Natural killer cell treated with Interleukin-12 subunit alpha and Interleukin-12 subunit beta and Interleukin-15 and Interleukin-18, amount 100 ng/mL, for 72 hours (primary cell): ENCODE measurements around the gene P4HB. TPM values are rescaled to one million over a fixed set of nuclear protein-coding genes. Genes with fewer than 3 reads are reported as not detected.

Experiments
- ATAC-seq, 2 donors: fragments of 150-1000 bp; cut with Tn5 transposase in 1 of 2; sonication (Bioruptor Pico), chemical (Tn5 transposase) in 1 of 2; 2 replicates each; pipeline ENCODE4 v1.10.0; 2021
- DNase-seq: peaks from one replicate; pipeline ENCODE4 v3.0.0; 2022; ENCODE audit warnings: low spot score
- H3K27ac Mint-ChIP-seq, 2 donors: 1 replicate in 1 of 2; 2 replicates in 1 of 2; pipeline ENCODE4 v1.8.0; 2022; ENCODE audit warnings: mixed read lengths in 2 of 2, mild to moderate bottlenecking in 1 of 2, moderate library complexity in 1 of 2
- H3K27me3 Mint-ChIP-seq, 2 donors: 1 replicate in 1 of 2; 2 replicates in 1 of 2; pipeline ENCODE4 v1.8.0; 2022; ENCODE audit warnings: mixed read lengths in 2 of 2
- H3K36me3 Mint-ChIP-seq: one replicate; pipeline ENCODE4 v1.8.0; 2022; ENCODE audit warnings: mixed read lengths
- H3K4me1 Mint-ChIP-seq, 2 donors: 1 replicate in 1 of 2; 2 replicates in 1 of 2; pipeline ENCODE4 v1.8.0; 2022; ENCODE audit warnings: low read depth in 2 of 2, mixed read lengths in 2 of 2, mild to moderate bottlenecking in 1 of 2
- H3K4me3 Mint-ChIP-seq: one replicate; pipeline ENCODE4 v1.8.0; 2022; ENCODE audit warnings: mixed read lengths
- H3K9me3 Mint-ChIP-seq: 2 replicates; pipeline ENCODE4 v1.8.0; 2022; ENCODE audit warnings: mixed read lengths
- total RNA-seq, 2 donors: library from RNA; stranded (reverse); gene quantifications; one replicate each; pipeline ENCODE4 v1.2.3, GENCODE V29; 2022

P4HB gene
- total RNA-seq = 100 to 1,000 TPM; 691 to 774 TPM

GRCh38 chr17:81859906-81860755 is at the start of gene P4HB:
Gene P4HB (minus strand): TSS chr17:81860535. CDS start chr17:81860471, 64 bp downstream.
- H3K27me3 Mint-ChIP-seq = no peaks in the 10 kb centered on the region
- peaks cover 29 to 42% of the 10 kb centered on the region in 2 donors for H3K4me1 Mint-ChIP-seq
- ATAC-seq (no peak), DNase-seq (no peak)
- H3K27ac Mint-ChIP-seq = peak within 1 kb of the TSS; percentile 99
- H3K4me3 Mint-ChIP-seq = peak within 1 kb of the TSS; percentile 97
- H3K36me3 Mint-ChIP-seq = peaks cover 11% of the 10 kb centered on the region
- no peaks in the 10 kb centered on the region for H3K9me3 Mint-ChIP-seq

- no peaks in the 10 kb centered on the region for H3K27me3 Mint-ChIP-seq
- no peak for ATAC-seq
- no peak overlapping the region for H3K4me3 Mint-ChIP-seq
- no peaks in the 10 kb centered on the region for H3K9me3 Mint-ChIP-seq
- H3K4me1 Mint-ChIP-seq = peaks cover 0 to 5% of the 10 kb centered on the region in 2 donors
- H3K27ac Mint-ChIP-seq = no peak overlapping the region
- peak; percentile 54 for DNase-seq
- peaks cover 6% of the 10 kb centered on the region for H3K36me3 Mint-ChIP-seq
Measured at GRCh38 chr17:81909231-81909630, 48.9 kb upstream of the P4HB start.

GRCh38 chr17:81908793-81909192 is 48.5 kb upstream of the P4HB start:
- DNase-seq (peak; percentile 52), ATAC-seq (no peak)
- no peak overlapping the region for H3K4me3 Mint-ChIP-seq
- no peak overlapping the region for H3K27ac Mint-ChIP-seq
- peaks cover 6% of the 10 kb centered on the region for H3K36me3 Mint-ChIP-seq
- no peaks in the 10 kb centered on the region for H3K9me3 Mint-ChIP-seq
- H3K27me3 Mint-ChIP-seq = no peaks in the 10 kb centered on the region
- peaks cover 0 to 5% of the 10 kb centered on the region in 2 donors for H3K4me1 Mint-ChIP-seq

GRCh38 chr17:81907219-81908145 is 47.1 kb upstream of the P4HB start:
- ATAC-seq = no peak
- H3K9me3 Mint-ChIP-seq = no peaks in the 10 kb centered on the region
- H3K36me3 Mint-ChIP-seq = no peaks in the 10 kb centered on the region
- H3K4me1 Mint-ChIP-seq = no peaks in the 10 kb centered on the region
- no peaks in the 10 kb centered on the region for H3K27me3 Mint-ChIP-seq
- H3K27ac Mint-ChIP-seq = no peak overlapping the region
- DNase-seq = peak; percentile 56
- no peak overlapping the region for H3K4me3 Mint-ChIP-seq

- H3K27me3 Mint-ChIP-seq = no peaks in the 10 kb centered on the region
- no peaks in the 10 kb centered on the region for H3K4me1 Mint-ChIP-seq
- H3K27ac Mint-ChIP-seq = no peak overlapping the region
- no peak overlapping the region for H3K4me3 Mint-ChIP-seq
- DNase-seq (peak; percentile 44), ATAC-seq (no peak)
- H3K36me3 Mint-ChIP-seq = no peaks in the 10 kb centered on the region
- no peaks in the 10 kb centered on the region for H3K9me3 Mint-ChIP-seq
Measured at GRCh38 chr17:81906476-81907218, 46.3 kb upstream of the P4HB start.

GRCh38 chr17:81905993-81906392 is 45.7 kb upstream of the P4HB start:
- H3K36me3 Mint-ChIP-seq = no peaks in the 10 kb centered on the region
- no peak for DNase-seq
- H3K27me3 Mint-ChIP-seq = peaks cover 0 to 2% of the 10 kb centered on the region in 2 donors
- no peak overlapping the region for H3K27ac Mint-ChIP-seq
- peaks cover 0 to 2% of the 10 kb centered on the region in 2 donors for H3K4me1 Mint-ChIP-seq
- no peak overlapping the region for H3K4me3 Mint-ChIP-seq
- H3K9me3 Mint-ChIP-seq = no peaks in the 10 kb centered on the region
- no peak for ATAC-seq

- peaks cover 0 to 5% of the 10 kb centered on the region in 2 donors for H3K27me3 Mint-ChIP-seq
- H3K27ac Mint-ChIP-seq = no peak overlapping the region
- no peak for DNase-seq
- no peak for ATAC-seq
- no peaks in the 10 kb centered on the region for H3K36me3 Mint-ChIP-seq
- H3K9me3 Mint-ChIP-seq = no peaks in the 10 kb centered on the region
- peaks cover 0 to 5% of the 10 kb centered on the region in 2 donors for H3K4me1 Mint-ChIP-seq
- no peak overlapping the region for H3K4me3 Mint-ChIP-seq
Measured at GRCh38 chr17:81905424-81905875, 45.1 kb upstream of the P4HB start.

- no peak for DNase-seq
- H3K27ac Mint-ChIP-seq = no peak overlapping the region
- no peaks in the 10 kb centered on the region for H3K36me3 Mint-ChIP-seq
- peaks cover 0 to 5% of the 10 kb centered on the region in 2 donors for H3K4me1 Mint-ChIP-seq
- H3K27me3 Mint-ChIP-seq = peaks cover 0 to 5% of the 10 kb centered on the region in 2 donors
- no peaks in the 10 kb centered on the region for H3K9me3 Mint-ChIP-seq
- ATAC-seq = no peak
- H3K4me3 Mint-ChIP-seq = no peak overlapping the region
Measured at GRCh38 chr17:81904600-81905423, 44.5 kb upstream of the P4HB start.

- H3K36me3 Mint-ChIP-seq = no peaks in the 10 kb centered on the region
- peaks cover 0 to 5% of the 10 kb centered on the region in 2 donors for H3K27me3 Mint-ChIP-seq
- H3K4me3 Mint-ChIP-seq = no peak overlapping the region
- ATAC-seq (no peak), DNase-seq (no peak)
- no peaks in the 10 kb centered on the region for H3K9me3 Mint-ChIP-seq
- H3K27ac Mint-ChIP-seq = no peak overlapping the region
- peaks cover 0 to 5% of the 10 kb centered on the region in 2 donors for H3K4me1 Mint-ChIP-seq
Measured at GRCh38 chr17:81903896-81904599, 43.7 kb upstream of the P4HB start.

- Mint-ChIP-seq H3K27me3 (peaks cover 0 to 5% of the 10 kb centered on the region in 2 donors), H3K36me3 (no peaks in the 10 kb centered on the region), H3K27ac (no peak overlapping the region), H3K4me3 (no peak overlapping the region), H3K9me3 (no peaks in the 10 kb centered on the region), H3K4me1 (peaks cover 0 to 5% of the 10 kb centered on the region in 2 donors)
- no peak for DNase-seq
- no peak for ATAC-seq
Measured at GRCh38 chr17:81903415-81903831, 43.1 kb upstream of the P4HB start.

- Mint-ChIP-seq H3K4me3 (no peak overlapping the region), H3K27ac (no peak overlapping the region), H3K4me1 (peaks cover 0 to 5% of the 10 kb centered on the region in 2 donors), H3K9me3 (no peaks in the 10 kb centered on the region), H3K36me3 (no peaks in the 10 kb centered on the region), H3K27me3 (peaks cover 0 to 5% of the 10 kb centered on the region in 2 donors)
- no peak for DNase-seq
- ATAC-seq = peak; percentile 22 to 29
Measured at GRCh38 chr17:81902653-81903414, 42.5 kb upstream of the P4HB start.
